H1 (cell line): Measurements from ENCODE around the gene STAP2. TPM values are rescaled to one million over a fixed set of nuclear protein-coding genes. Genes with fewer than 3 reads are reported as not detected.

Experiments
- CTCF ChIA-PET: fragments of 300-600 bp; sonication (Branson Sonifier 250); formaldehyde crosslinking; loops from one replicate; lab custom pipeline; 2021; ENCODE audit not compliant: partially characterized antibody; lab: Charles Lee
- POLR2A ChIA-PET: fragments of 300-600 bp; sonication (Branson Sonifier 250); formaldehyde crosslinking; loops from one replicate; lab custom pipeline; 2021; ENCODE audit warnings: inconsistent platforms; ENCODE audit not compliant: partially characterized antibody; lab: Charles Lee
- DNase-seq, 2 experiments: peaks; one replicate each; pipeline versions ENCODE4 v3.0.0 to v3.0.0-alpha.2; 2010 to 2022; ENCODE audit warnings: low spot score in 2 of 2, low read depth in 1 of 2, mixed read lengths in 1 of 2
- FAIRE-seq: peaks from 2 replicates; lab custom pipeline; 2011; peaks lifted over from hg19 to GRCh38; lab: Jason Lieb, UNC
- H2AFZ ChIP-seq: 2 replicates; pipeline ENCODE4 v1.8.1; 2012; ENCODE audit warnings: low read length, inconsistent platforms
- H2AK5ac ChIP-seq: 2 replicates; pipeline ENCODE4 v1.6.1; 2013; ENCODE audit warnings: low read depth, low read length
- H2BK120ac ChIP-seq: replicated peaks from 2 replicates; pipeline ENCODE3; 2013; ENCODE audit warnings: low read depth, low read length, inconsistent platforms
- H2BK12ac ChIP-seq: 2 replicates; pipeline ENCODE4 v1.6.1; 2013; ENCODE audit warnings: low read depth, low read length
- H2BK15ac ChIP-seq: 2 replicates; pipeline ENCODE4 v1.6.1; 2013; ENCODE audit warnings: low read length
- H2BK20ac ChIP-seq: 2 replicates; pipeline ENCODE4 v1.6.1; 2013; ENCODE audit warnings: low read length
- H2BK5ac ChIP-seq: 2 replicates; pipeline ENCODE4 v1.6.1; 2013; ENCODE audit warnings: low read depth, low read length
- H3K14ac ChIP-seq: 2 replicates; pipeline ENCODE4 v1.6.1; 2013; ENCODE audit warnings: inconsistent platforms; ENCODE audit not compliant: insufficient read length
- H3K18ac ChIP-seq: 2 replicates; pipeline ENCODE4 v1.6.1; 2013; ENCODE audit warnings: low read length; ENCODE audit errors: extremely low read depth
- H3K23ac ChIP-seq: 2 replicates; pipeline ENCODE4 v1.6.1; 2013; ENCODE audit warnings: inconsistent platforms; ENCODE audit not compliant: insufficient read length
- H3K23me2 ChIP-seq: 2 replicates; pipeline ENCODE4 v1.6.1; 2013; ENCODE audit warnings: low read depth, low read length
- H3K27ac ChIP-seq: 2 replicates; pipeline ENCODE4 v1.6.1; 2011; ENCODE audit warnings: low read depth, low read length, inconsistent platforms
- H3K27me3 ChIP-seq, 4 experiments: replicated peaks in 1 of 4; 1 replicate in 1 of 4; 2 replicates in 3 of 4; pipeline versions ENCODE4 v1.6.1 to v1.8.1; 2011 to 2013; ENCODE audit warnings: low read length in 3 of 4, mild to moderate bottlenecking in 3 of 4, inconsistent platforms in 2 of 4, mixed read lengths in 2 of 4, moderate library complexity in 1 of 4; ENCODE audit not compliant: control insufficient read depth in 3 of 4, insufficient read depth in 3 of 4; ENCODE audit errors: extremely low read depth in 1 of 4
- H3K36me3 ChIP-seq, 4 experiments: 2 replicates each; pipeline versions ENCODE4 v1.6.1 to v1.8.1; 2011 to 2013; ENCODE audit warnings: mild to moderate bottlenecking in 4 of 4, low read length in 3 of 4, moderate library complexity in 2 of 4, control low read depth in 1 of 4, inconsistent platforms in 1 of 4; ENCODE audit not compliant: insufficient read depth in 4 of 4, control insufficient read depth in 2 of 4
- H3K4ac ChIP-seq: replicated peaks from 2 replicates; pipeline ENCODE3; 2013; ENCODE audit warnings: low read length, low read depth, mixed read lengths, inconsistent platforms; ENCODE audit not compliant: insufficient read length
- H3K4me1 ChIP-seq, 4 experiments: replicated peaks in 1 of 4; 1 replicate in 1 of 4; 2 replicates in 3 of 4; pipeline versions ENCODE4 v1.6.1 to v1.8.1; 2011 to 2013; ENCODE audit warnings: low read length in 3 of 4, inconsistent platforms in 2 of 4, mixed read lengths in 1 of 4; ENCODE audit not compliant: insufficient read depth in 4 of 4, control insufficient read depth in 3 of 4
- H3K4me2 ChIP-seq, 2 experiments: 2 replicates each; pipeline versions ENCODE4 v1.6.1 to v1.8.1; 2011 to 2013; ENCODE audit warnings: low read depth in 2 of 2, low read length in 2 of 2, control low read depth in 1 of 2, inconsistent platforms in 1 of 2, mild to moderate bottlenecking in 1 of 2; ENCODE audit not compliant: insufficient read depth in 1 of 2
- H3K4me3 ChIP-seq, 4 experiments: fragments of 200-600, 300-600 bp in 1 of 4; sonication (generic), shearing (Covaris generic), sonication (Bioruptor Twin) in 1 of 4; 2 replicates each; pipeline versions ENCODE4 v1.5.1 to v1.8.1; 2011 to 2016; ENCODE audit warnings: low read length in 4 of 4, low read depth in 3 of 4, control low read depth in 2 of 4, inconsistent platforms in 2 of 4, mild to moderate bottlenecking in 2 of 4, mixed read lengths in 1 of 4, moderate library complexity in 1 of 4; ENCODE audit not compliant: insufficient read depth in 2 of 4; ENCODE audit errors: extremely low read depth in 1 of 4
- H3K56ac ChIP-seq: replicated peaks from 2 replicates; pipeline ENCODE3; 2013; ENCODE audit warnings: low read depth, mild to moderate bottlenecking, mixed read lengths, low read length, inconsistent platforms; ENCODE audit not compliant: insufficient read length
- H3K79me1 ChIP-seq: 2 replicates; pipeline ENCODE4 v1.6.1; 2013; ENCODE audit warnings: low read depth, low read length, control low read depth
- H3K79me2 ChIP-seq, 2 experiments: 2 replicates each; pipeline versions ENCODE4 v1.6.1 to v1.8.1; 2012 to 2013; ENCODE audit warnings: low read length in 2 of 2, mild to moderate bottlenecking in 2 of 2, inconsistent platforms in 1 of 2; ENCODE audit not compliant: insufficient read depth in 2 of 2, control insufficient read depth in 1 of 2
- H3K9ac ChIP-seq, 4 experiments: replicated peaks in 1 of 4; 1 replicate in 1 of 4; 2 replicates in 3 of 4; pipeline versions ENCODE4 v1.6.1 to v1.8.1; 2011 to 2013; ENCODE audit warnings: low read depth in 3 of 4, low read length in 3 of 4, control low read depth in 2 of 4, mild to moderate bottlenecking in 2 of 4, moderate library complexity in 2 of 4, inconsistent platforms in 1 of 4; ENCODE audit errors: extremely low read depth in 1 of 4
- H3K9me3 ChIP-seq, 2 experiments: 2 replicates each; pipeline versions ENCODE4 v1.6.1 to v1.8.1; 2012 to 2013; ENCODE audit warnings: mild to moderate bottlenecking in 2 of 2, moderate library complexity in 2 of 2, control low read depth in 1 of 2, inconsistent platforms in 1 of 2, low read depth in 1 of 2, low read length in 1 of 2, mixed read lengths in 1 of 2; ENCODE audit not compliant: insufficient read depth in 2 of 2
- H4K20me1 ChIP-seq, 2 experiments: replicated peaks in 1 of 2; 2 replicates each; pipeline versions ENCODE3 to v1.8.1; 2011 to 2013; ENCODE audit warnings: inconsistent platforms in 2 of 2, low read length in 2 of 2, mild to moderate bottlenecking in 1 of 2; ENCODE audit not compliant: insufficient read depth in 2 of 2, control insufficient read depth in 1 of 2
- H4K5ac ChIP-seq: 2 replicates; pipeline ENCODE4 v1.6.1; 2013; ENCODE audit warnings: low read length, low read depth, mixed read lengths, inconsistent platforms; ENCODE audit not compliant: insufficient read length
- H4K8ac ChIP-seq: 2 replicates; pipeline ENCODE4 v1.8.0; 2013; ENCODE audit warnings: mild to moderate bottlenecking, moderate library complexity, low read length, inconsistent platforms; ENCODE audit not compliant: insufficient read depth; ENCODE audit errors: extremely low read depth
- H4K91ac ChIP-seq: replicated peaks from 2 replicates; pipeline ENCODE3; 2013; ENCODE audit warnings: low read length, mixed read lengths, inconsistent platforms; ENCODE audit not compliant: insufficient read length
- BCL11A ChIP-seq, 2 experiments: IDR thresholded peaks; one replicate each; pipeline ENCODE4 v1.6.1; 2011; ENCODE audit warnings: low read depth in 2 of 2, low read length in 2 of 2, mild to moderate bottlenecking in 2 of 2
- GTF2F1 ChIP-seq: IDR thresholded peaks from 2 replicates; pipeline ENCODE4 v1.6.1; 2012; ENCODE audit warnings: low read depth, low read length, improper control_type of control experiment, borderline replicate concordance
- RAD21 ChIP-seq, 2 experiments: IDR thresholded peaks in 1 of 2; conservative IDR thresholded peaks in 1 of 2; 2 replicates each; pipeline ENCODE4 v1.6.1; 2011; ENCODE audit warnings: low read depth in 2 of 2, low read length in 2 of 2, improper control_type of control experiment in 1 of 2, inconsistent platforms in 1 of 2, mild to moderate bottlenecking in 1 of 2, moderate library complexity in 1 of 2
- SP4 ChIP-seq: IDR thresholded peaks from 2 replicates; pipeline ENCODE4 v1.6.1; 2012; ENCODE audit warnings: low read length, inconsistent platforms
- SRF ChIP-seq: IDR thresholded peaks from 2 replicates; pipeline ENCODE4 v1.6.1; 2011; ENCODE audit warnings: mild to moderate bottlenecking, low read depth, low read length, moderate library complexity
- SUZ12 ChIP-seq: fragments of 200-600 bp; sonication (generic); IDR thresholded peaks from 2 replicates; pipeline ENCODE4 v1.6.1; 2012; ENCODE audit warnings: mild to moderate bottlenecking, inconsistent platforms, low read length, moderate library complexity, mixed read lengths
- TAF1 ChIP-seq: IDR thresholded peaks from 2 replicates; pipeline ENCODE4 v1.6.1; 2011; ENCODE audit warnings: mild to moderate bottlenecking, low read depth, low read length
- YY1 ChIP-seq: IDR thresholded peaks from 2 replicates; pipeline ENCODE4 v1.6.1; 2011; ENCODE audit warnings: low read depth, mild to moderate bottlenecking, low read length
- WGBS, 2 experiments: shearing (Covaris generic) in 1 of 2; methylation state at CpG; one replicate each; pipeline versions ENCODE4 v1.1.6 to v1.1.7; 2013 to 2015; ENCODE audit warnings: low lambda C conversion rate in 2 of 2, mixed read lengths in 2 of 2, inconsistent platforms in 1 of 2, low coverage in 1 of 2, missing lambda C conversion rate in 1 of 2; ENCODE audit not compliant: insufficient replicate concordance in 2 of 2, insufficient coverage in 1 of 2, insufficient read length in 1 of 2; ENCODE audit errors: extremely low coverage in 1 of 2, missing lambda C conversion rate in 1 of 2; 5-methylcytosine and 5-hydroxymethylcytosine counted together
- polyA plus RNA-seq, 7 experiments: library from polyadenylated mRNA; depleted of rRNA in 3 of 7; stranded (reverse) in 5 of 7; unstranded in 2 of 7; fragments of >200 nt in 5 of 7; fragments of 200-250 nt in 2 of 7; gene quantifications; 1 replicate in 5 of 7; 2 replicates in 1 of 7; 4 replicates in 1 of 7; pipeline versions ENCODE4 v1.2.1 to v1.2.3, GENCODE V29; 2011 to 2013; ENCODE audit warnings: missing spikeins in 2 of 7, mixed read lengths in 2 of 7
- total RNA-seq: library from RNA; stranded (reverse); fragmentation: NEBNext Ultra II Directional; extraction: Animal tissue kit (Norgen Biotek cat#: 25700); gene quantifications from 2 replicates; pipeline ENCODE4 v1.2.1, GENCODE V29; 2021

Gene STAP2
- total and polyA plus RNA-seq, 2 of the 8 experiments (the other 6 are each of a cell fraction or from before 2014, with no cell fraction given), result 15.3 to 37.3 TPM

DNA sequence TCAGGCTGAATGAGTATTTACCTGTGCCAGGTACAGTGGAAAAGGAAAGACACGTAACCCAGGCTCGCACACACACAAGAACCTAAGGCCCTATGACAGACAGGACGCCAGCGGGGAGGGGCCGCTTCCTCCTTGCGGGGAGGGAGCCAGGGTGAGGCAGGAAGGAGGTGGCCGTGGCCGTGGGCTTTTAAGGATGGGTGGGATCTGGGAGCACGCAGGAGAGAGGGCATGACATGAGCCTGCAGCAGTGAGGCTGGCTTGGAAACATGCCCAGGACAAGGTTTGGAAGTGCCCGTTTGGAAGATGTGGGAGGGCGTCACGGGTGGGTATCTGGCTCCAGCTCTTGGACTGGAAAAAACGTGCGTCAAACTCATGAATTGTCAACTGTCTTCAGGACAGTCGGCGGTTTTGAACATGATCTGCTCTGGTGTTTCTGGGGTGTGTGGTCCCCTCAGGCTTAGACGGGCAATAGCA, 41.7 kb upstream of the STAP2 start:
- H4K91ac ChIP-seq, result no peak overlapping the region
- H3K23me2 ChIP-seq, result no peaks in the 10 kb centered on the region
- FAIRE-seq (no peak), DNase-seq (no peak)
- H3K18ac ChIP-seq, result no peak overlapping the region; the same call in 1 of the 2 replicates
- no peak overlapping the region for H3K4me3 ChIP-seq
- no peak overlapping the region; the same call in 1 of the 2 replicates for H4K8ac ChIP-seq
- TF ChIP-seq SP4, result no peak
- no peak for TF ChIP-seq BCL11A (IDR thresholded peaks at IDR 0.05; ENCODE audit: low read depth in 2 of 2, low read length in 2 of 2)
- TF ChIP-seq RAD21 (IDR thresholded peaks at IDR 0.05 in 1 of 2, conservative IDR thresholded peaks at IDR 0.05 in 1 of 2; ENCODE audit: low read depth in 2 of 2, low read length in 2 of 2), result no peak
- TF ChIP-seq TAF1, result no peak
- no peak for TF ChIP-seq SUZ12
- TF ChIP-seq GTF2F1, result no peak
- TF ChIP-seq YY1, result no peak
- TF ChIP-seq SRF, result no peak
- H3K9ac ChIP-seq, result no peak overlapping the region
- peaks cover 0 to 46% of the 10 kb centered on the region in 2 experiments; a peak in 2 of 4 replicates for H3K79me2 ChIP-seq
- H2BK15ac ChIP-seq, result 0 out of 2 replicates have a peak overlapping the region, but pooled peaks have one; percentile 81
- H3K14ac ChIP-seq, result no peak overlapping the region
- no peak overlapping the region for H3K27ac ChIP-seq
- H2BK12ac ChIP-seq, result peak overlapping the region; percentile 72; the same call in 1 of the 2 replicates
- ChIA-PET POLR2A (interaction anchor here (0.5 to 1.4 kb wide), 5 partner anchors 20 to 1205 kb away, joined by 3 to 4 read pairs (median 3); partner anchors contain the start of gene SH3GL1), CTCF (interaction anchor here (0.8 to 2.0 kb wide), 5 partner anchors 10 to 113 kb away, joined by 3 to 5 read pairs (median 5); no protein-coding TSS in a partner anchor)
- H4K20me1 ChIP-seq, result peaks cover 8 to 51% of the 10 kb centered on the region in 2 experiments
- H3K36me3 ChIP-seq, result no peaks in the 10 kb centered on the region
- H3K27me3 ChIP-seq, result no peaks in the 10 kb centered on the region
- peaks cover 13% of the 10 kb centered on the region; the same call in 1 of the 2 replicates for H3K79me1 ChIP-seq
- WGBS, 2 experiments, result 87% methylated on average over 17 of the region's 17 CpGs; no CpG with 5 or more reads in 1 of the 2 experiments
- no peak overlapping the region for H2BK120ac ChIP-seq
- H3K9me3 ChIP-seq, result no peaks in the 10 kb centered on the region
- H3K4ac ChIP-seq, result peak overlapping the region; percentile 60
- H2AK5ac ChIP-seq, result no peak overlapping the region
- peaks cover 5 to 29% (median 22%) of the 10 kb centered on the region in 4 experiments; a peak in 6 of 7 replicates for H3K4me1 ChIP-seq
- no peak overlapping the region for H2AFZ ChIP-seq
- H2BK5ac ChIP-seq, result peak overlapping the region; percentile 66; the same call in 1 of the 2 replicates
- H2BK20ac ChIP-seq, result no peak overlapping the region
- no peak overlapping the region for H4K5ac ChIP-seq
- no peak overlapping the region for H3K56ac ChIP-seq
- H3K23ac ChIP-seq, result no peak overlapping the region
- H3K4me2 ChIP-seq, result no peak overlapping the region
